ENCODE measurements around the gene ZBBX. TPM values are rescaled to one million over a fixed set of nuclear protein-coding genes. Genes with fewer than 3 reads are reported as not detected.

ZBBX gene
- total and polyA plus RNA-seq, 10 of the 15 experiments (the other 5 are each of a cell fraction or from before 2014, with no cell fraction given), result 0.01 to 0.34 (median 0.17) TPM; not detected in 6

GRCh38 chr3:167225821-167226220, 154.3 kb downstream of the ZBBX start:
- POLR2A ChIA-PET, result no interaction called here
- FAIRE-seq, result no peak
- CTCF ChIA-PET, result no interaction called here
- H3K79me2 ChIP-seq (ENCODE audit: control insufficient read depth, insufficient read depth, low read length), result no peaks in the 10 kb centered on the region
- H3K9ac ChIP-seq (ENCODE audit: control insufficient read depth, insufficient read depth, low read length), result no peak overlapping the region
- H3K36me3 ChIP-seq (ENCODE audit: control insufficient read depth in 2 of 2, insufficient read depth in 2 of 2, low read length in 1 of 2), result no peaks in the 10 kb centered on the region
- H3K4me3 ChIP-seq, result no peak overlapping the region
- TF ChIP-seq ATF3 (IDR thresholded peaks at IDR 0.05; ENCODE audit: borderline replicate concordance, extremely low read depth, low read depth, low read length), result no peak
- no peak for TF ChIP-seq BCL3 (IDR thresholded peaks at IDR 0.05; ENCODE audit: borderline replicate concordance, insufficient read depth, low read depth, low read length, poor library complexity, severe bottlenecking)
- no peak for TF ChIP-seq TBL1XR1 (IDR thresholded peaks at IDR 0.05; ENCODE audit: low read depth, low read length)
- TF ChIP-seq MEF2A (IDR thresholded peaks at IDR 0.05; ENCODE audit: insufficient read depth, low read depth, low read length), result no peak
- no peak for TF ChIP-seq NFXL1 (IDR thresholded peaks at IDR 0.05; ENCODE audit: borderline replicate concordance)
- no peak for TF ChIP-seq CBX5 (IDR thresholded peaks at IDR 0.05; ENCODE audit: low read depth)
- no peak for TF ChIP-seq HSF1 (IDR thresholded peaks at IDR 0.05; ENCODE audit: low read depth, low read length)
- no peak for TF ChIP-seq STAT3 (IDR thresholded peaks at IDR 0.05; ENCODE audit: low read depth, low read length)
- no peak for TF ChIP-seq EGR1 (IDR thresholded peaks at IDR 0.05; ENCODE audit: borderline replicate concordance in 1 of 2, low read depth in 2 of 2, low read length in 2 of 2)
- no peak for TF ChIP-seq PKNOX1 (IDR thresholded peaks at IDR 0.05)
- no peaks in the 10 kb centered on the region for H3K27me3 ChIP-seq (replicated peaks in 1 of 2; ENCODE audit: control insufficient read depth in 2 of 2, insufficient read depth in 2 of 2, low read length in 1 of 2)
- BruUV-seq (replicated peaks), result no TSS peak
- H3K4me2 ChIP-seq (ENCODE audit: control insufficient read depth, insufficient read depth), result no peak overlapping the region
- ATAC-seq, result no peak
- SMC1A ChIA-PET (ENCODE audit: uncharacterized antibody, unreplicated experiment), result no interaction called here
- no peak for DNase-seq (ENCODE audit: low read depth, low spot score)
- intact Hi-C loops (cut with micrococcal nuclease; ENCODE audit: unreplicated experiment) (no loop called here), in situ Hi-C loops (cut with MboI) (no loop called here)
- 100% methylated on average over 1 of the region's 1 CpG for WGBS (ENCODE audit: insufficient coverage, insufficient replicate concordance, low lambda C conversion rate, missing lambda C conversion rate)
- no peak overlapping the region for H2AFZ ChIP-seq (ENCODE audit: control insufficient read depth, low read depth, low read length)
- no peaks in the 10 kb centered on the region for H3K4me1 ChIP-seq (ENCODE audit: control insufficient read depth, insufficient read depth, low read length)
- H3K27ac ChIP-seq (ENCODE audit: control insufficient read depth, insufficient read depth), result no peak overlapping the region
- RAD21 ChIA-PET (ENCODE audit: unreplicated experiment), result no interaction called here
- no peaks in the 10 kb centered on the region for H4K20me1 ChIP-seq (ENCODE audit: control insufficient read depth, insufficient read depth)
- no peaks in the 10 kb centered on the region for H3K9me3 ChIP-seq (replicated peaks; ENCODE audit: control insufficient read depth, insufficient read depth, low read length)
